Psoas muscle (tissue), 8 donors: ENCODE results near the gene AMER2. TPM values are rescaled to one million over a fixed set of nuclear protein-coding genes. Genes with fewer than 3 reads are reported as not detected.
"Not testable (repeated sequence)": the region's sequence is repeated elsewhere in the genome, so short reads cannot be mapped to it uniquely, and the experiment has no call there.

Source experiments
- ATAC-seq, 4 donors: fragments of 200-7000 bp; cut with Tn5 transposase; one replicate each; pipeline ENCODE4 v1.9.1; 2020; ENCODE audit warnings: moderate library complexity in 3 of 4, mild to moderate bottlenecking in 2 of 4
- DNase-seq, 2 donors: peaks; one replicate each; pipeline ENCODE4 v3.0.0-alpha.2; 2020
- H3K27ac ChIP-seq: fragments of 200-600 bp; one replicate; pipeline ENCODE4 v1.8.0; 2022
- H3K27me3 ChIP-seq, 3 donors: fragments of 200-600 bp in 1 of 3; one replicate each; pipeline versions ENCODE4 v1.6.1 to v1.8.0; 2013 to 2022; ENCODE audit warnings: low read length in 2 of 3, mild to moderate bottlenecking in 2 of 3, moderate library complexity in 1 of 3; ENCODE audit not compliant: insufficient read depth in 3 of 3
- H3K36me3 ChIP-seq, 2 donors: fragments of 200-600 bp in 1 of 2; one replicate each; pipeline versions ENCODE4 v1.6.1 to v1.8.0; 2013 to 2022; ENCODE audit warnings: low read depth in 1 of 2, mild to moderate bottlenecking in 1 of 2, moderate library complexity in 1 of 2; ENCODE audit not compliant: insufficient read depth in 1 of 2
- H3K4me1 ChIP-seq: fragments of 200-600 bp; one replicate; pipeline ENCODE4 v1.8.0; 2022
- H3K4me3 ChIP-seq: fragments of 200-600 bp; one replicate; pipeline ENCODE4 v1.8.0; 2022; ENCODE audit warnings: mild to moderate bottlenecking
- H3K9me3 ChIP-seq: fragments of 200-600 bp; one replicate; pipeline ENCODE4 v1.8.0; 2022
- CTCF ChIP-seq: fragments of 200-600 bp; IDR thresholded peaks from one replicate; pipeline ENCODE4 v1.8.0; 2022; ENCODE audit warnings: antibody characterized with exemption
- WGBS, 3 donors: extraction: QIAGEN DNeasy Blood & Tissue Kit; methylation state at CpG; one replicate each; pipeline versions ENCODE4 v1.1.6 to v1.1.7; 2013; 5-methylcytosine and 5-hydroxymethylcytosine counted together
- intact Hi-C, 2 donors: fragments of 100-400 bp; cut with DNase I; formaldehyde crosslinking; loops; one replicate each; pipeline versions ENCODE4 v1.11.0 to v1.14.2; 2022
- polyA plus RNA-seq, 3 donors: library from polyadenylated mRNA; stranded (reverse); fragments of 200-250 nt; gene quantifications; one replicate each; pipeline ENCODE4 v1.2.3, GENCODE V29; 2013
- total RNA-seq, 4 donors: library from RNA; stranded (reverse); fragmentation: NEBNext Ultra II Directional in 2 of 4; extraction: Animal tissue kit (Norgen Biotek cat#: 25700) in 2 of 4; gene quantifications; one replicate each; pipeline versions ENCODE4 v1.2.1 to v1.2.4, GENCODE V29; 2021 to 2023
- donor health status: healthy with polysubstance abuse.
- donor health status: DM: no; HTN: no; CAD: no; lungs with moderate emphysema.
- donor health status: Bipolar disorder and iron deficiency.
- donor health status: healthy.
- donor health status: DM: yes; HTN: yes; CAD: no.
- donor health status: DM: no; HTN: no; CAD: no.
- donor health status: DM: no; HTN: no; CAD: no.
- donor health status: DM: yes; HTN: yes; CAD: no.

The AMER2 gene
- total and polyA plus RNA-seq, 7 donors: 0.01 to 0.08 (median 0.04) TPM; not detected in 4

- DNase-seq (no peak), ATAC-seq (no peak)
- H3K27ac ChIP-seq: no peak overlapping the region
- intact Hi-C loops: no loop called here
- H3K36me3 ChIP-seq: no peaks in the 10 kb centered on the region
- peaks cover 0 to 19% (median 9%) of the 10 kb centered on the region in 3 donors for H3K27me3 ChIP-seq
- no peaks in the 10 kb centered on the region for H3K4me1 ChIP-seq
- TF ChIP-seq CTCF: no peak
- no peaks in the 10 kb centered on the region for H3K9me3 ChIP-seq
- WGBS, 3 donors: 71 to 84% (median 82%) methylated on average over 6 of the region's 6 CpGs
- H3K4me3 ChIP-seq: no peak overlapping the region
Observed at GRCh38 chr13:25165663-25166062, 6.4 kb downstream of the AMER2 start.

GRCh38 chr13:25165163-25165562 lies 6.9 kb downstream of the AMER2 start:
- H3K36me3 ChIP-seq, H3K27ac ChIP-seq, H3K4me1 ChIP-seq, H3K9me3 ChIP-seq, DNase-seq, ATAC-seq, intact Hi-C loops, H3K4me3 ChIP-seq: not testable (repeated sequence)
- WGBS, 3 donors: 42 to 54% (median 44%) methylated on average over 5 of the region's 5 CpGs
- peaks cover 0 to 14% (median 5%) of the 10 kb centered on the region in 3 donors for H3K27me3 ChIP-seq

GRCh38 chr13:25157681-25158080 lies 14.4 kb downstream of the AMER2 start:
- no peak for DNase-seq
- 53 to 68% (median 60%) methylated on average over 2 of the region's 2 CpGs for WGBS, 3 donors
- TF ChIP-seq CTCF: no peak
- Histone ChIP-seq H3K36me3 (no peaks in the 10 kb centered on the region), H3K4me3 (no peak overlapping the region), H3K27ac (no peak overlapping the region), H3K9me3 (no peaks in the 10 kb centered on the region), H3K4me1 (no peaks in the 10 kb centered on the region), H3K27me3 (peaks cover 0 to 3% (median 0%) of the 10 kb centered on the region in 3 donors)
- ATAC-seq: no peak
- intact Hi-C loops: no loop called here

- ATAC-seq (no peak), DNase-seq (no peak)
- H3K9me3 ChIP-seq: no peaks in the 10 kb centered on the region
- H3K27me3 ChIP-seq: peaks cover 0 to 4% (median 0%) of the 10 kb centered on the region in 3 donors
- WGBS, 3 donors: 27 to 31% (median 30%) methylated on average over 2 of the region's 2 CpGs
- H3K36me3 ChIP-seq: no peaks in the 10 kb centered on the region
- H3K27ac ChIP-seq: no peak overlapping the region
- H3K4me3 ChIP-seq: no peak overlapping the region
- TF ChIP-seq CTCF: no peak
- H3K4me1 ChIP-seq: no peaks in the 10 kb centered on the region
- intact Hi-C loops: no loop called here
Observed at GRCh38 chr13:25153736-25154135, 18.4 kb downstream of the AMER2 start.

- Histone ChIP-seq H3K27me3 (peaks cover 0 to 4% (median 0%) of the 10 kb centered on the region in 3 donors), H3K36me3 (no peaks in the 10 kb centered on the region), H3K9me3 (no peaks in the 10 kb centered on the region), H3K4me1 (no peaks in the 10 kb centered on the region), H3K4me3 (no peak overlapping the region), H3K27ac (no peak overlapping the region)
- no peak for TF ChIP-seq CTCF
- WGBS, 3 donors: 51 to 53% (median 52%) methylated on average over 5 of the region's 5 CpGs
- intact Hi-C loops: no loop called here
- ATAC-seq: no peak
- no peak for DNase-seq
Observed at GRCh38 chr13:25151626-25152195, 20.4 kb downstream of the AMER2 start.
